Mucosa of rectum (tissue), 2 donors: Measurements from ENCODE around the gene C14orf39.
"Not testable (repeated sequence)": the region's sequence is repeated elsewhere in the genome, so short reads cannot be mapped to it uniquely, and the experiment has no call there.

ENCODE experiments used
- H3K27ac ChIP-seq, 2 donors: one replicate each; pipeline ENCODE4 v1.7.0; 2013; ENCODE audit warnings: inconsistent platforms in 2 of 2, low read depth in 2 of 2, low read length in 2 of 2
- H3K27me3 ChIP-seq, 2 donors: one replicate each; pipeline ENCODE4 v1.7.0; 2013; ENCODE audit warnings: low read length in 2 of 2; ENCODE audit not compliant: control insufficient read depth in 2 of 2, insufficient read depth in 2 of 2
- H3K36me3 ChIP-seq, 2 donors: one replicate each; pipeline ENCODE4 v1.7.0; 2013; ENCODE audit warnings: low read length in 2 of 2; ENCODE audit not compliant: control insufficient read depth in 2 of 2, insufficient read depth in 2 of 2
- H3K4me1 ChIP-seq, 2 donors: one replicate each; pipeline ENCODE4 v1.7.0; 2013; ENCODE audit warnings: low read length in 2 of 2, mild to moderate bottlenecking in 1 of 2; ENCODE audit not compliant: control insufficient read depth in 2 of 2, insufficient read depth in 2 of 2
- H3K4me3 ChIP-seq, 2 donors: one replicate each; pipeline ENCODE4 v1.7.0; 2013; ENCODE audit warnings: low read length in 2 of 2
- H3K9ac ChIP-seq, 2 donors: one replicate each; pipeline ENCODE4 v1.7.0; 2013; ENCODE audit warnings: low read length in 2 of 2, low read depth in 1 of 2, mild to moderate bottlenecking in 1 of 2
- H3K9me3 ChIP-seq, 2 donors: one replicate each; pipeline ENCODE4 v1.7.0; 2013; ENCODE audit warnings: low read length in 2 of 2; ENCODE audit not compliant: control insufficient read depth in 2 of 2
- donor health status: healthy.
- donor health status: Normal muscosa, but diverticular disease.

Gene C14orf39

GRCh38 chr14:60495946-60496345, 10.1 kb upstream of the C14orf39 start:
- no peaks in the 10 kb centered on the region for H3K4me1 ChIP-seq
- no peak overlapping the region for H3K4me3 ChIP-seq
- no peaks in the 10 kb centered on the region for H3K36me3 ChIP-seq
- no peak overlapping the region for H3K27ac ChIP-seq
- H3K27me3 ChIP-seq: peaks cover 0 to 3% of the 10 kb centered on the region in 2 donors
- no peaks in the 10 kb centered on the region for H3K9me3 ChIP-seq
- no peak overlapping the region for H3K9ac ChIP-seq

DNA sequence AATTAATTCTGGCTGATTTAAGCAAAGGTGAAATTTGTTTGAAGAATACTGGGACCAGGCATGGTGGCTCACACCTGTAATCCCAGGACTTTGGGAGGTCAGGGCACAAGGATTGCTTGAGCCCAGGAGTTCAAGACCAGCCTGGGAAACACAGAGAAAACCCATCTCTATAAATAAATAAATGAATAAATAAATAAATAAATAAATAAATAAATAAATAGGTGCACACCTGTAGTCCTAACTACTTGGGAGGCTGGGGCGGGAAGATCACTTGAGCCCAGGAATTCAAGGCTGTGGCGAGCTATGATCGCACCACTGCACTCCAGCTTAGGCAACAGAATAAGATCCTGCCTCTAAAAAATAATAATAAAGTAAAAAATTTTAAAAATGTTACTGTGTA, 4.4 kb upstream of the C14orf39 start:
- Histone ChIP-seq H3K27me3 (peaks cover 4 to 17% of the 10 kb centered on the region in 2 donors), H3K36me3 (no peaks in the 10 kb centered on the region), H3K27ac (no peak overlapping the region), H3K9me3 (no peaks in the 10 kb centered on the region), H3K9ac (no peak overlapping the region), H3K4me1 (no peaks in the 10 kb centered on the region), H3K4me3 (no peak overlapping the region)

DNA sequence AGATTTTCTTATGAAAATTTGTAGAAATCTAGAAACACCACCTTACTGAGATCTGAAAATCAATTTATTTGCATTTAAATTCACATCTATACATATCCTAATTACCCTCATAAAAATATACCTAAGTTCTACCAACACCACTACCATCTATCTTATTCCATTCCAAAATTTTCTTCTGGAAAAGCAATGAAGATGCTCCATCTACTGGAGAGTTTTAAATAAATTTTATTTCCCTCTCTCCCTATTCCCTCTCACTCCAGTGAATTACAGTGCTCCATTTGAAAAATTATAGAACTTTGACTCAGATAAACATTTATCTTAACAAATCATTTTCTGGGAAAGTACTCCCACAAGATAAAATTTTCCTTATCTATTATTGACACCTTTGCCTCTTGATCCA, 2.3 kb upstream of the C14orf39 start:
- H3K4me1 ChIP-seq: no peaks in the 10 kb centered on the region
- no peak overlapping the region for H3K9ac ChIP-seq
- no peak overlapping the region for H3K27ac ChIP-seq
- no peak overlapping the region for H3K4me3 ChIP-seq
- H3K9me3 ChIP-seq: no peaks in the 10 kb centered on the region
- peaks cover 8 to 20% of the 10 kb centered on the region in 2 donors for H3K27me3 ChIP-seq
- no peaks in the 10 kb centered on the region for H3K36me3 ChIP-seq

DNA sequence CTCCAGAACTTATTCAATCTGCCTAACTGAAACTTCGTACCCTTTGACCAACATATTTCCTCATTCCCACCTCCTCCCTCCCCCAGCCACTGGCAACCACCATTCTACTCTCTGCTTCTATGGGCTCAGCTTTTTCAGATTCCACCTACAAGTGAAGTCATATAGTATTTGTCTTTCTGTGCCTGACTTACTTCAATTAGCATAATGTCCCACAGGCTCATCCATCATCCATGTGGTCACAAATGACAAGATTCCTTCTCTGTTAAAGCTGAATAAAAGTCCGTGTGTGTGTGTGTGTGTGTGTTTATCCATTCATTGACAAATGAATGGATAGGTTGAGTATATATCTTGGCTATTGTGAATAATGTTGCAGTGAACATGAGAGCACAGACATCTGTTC, 1.3 kb upstream of the C14orf39 start:
- H3K4me1 ChIP-seq: no peaks in the 10 kb centered on the region
- H3K27me3 ChIP-seq: peaks cover 8 to 20% of the 10 kb centered on the region in 2 donors

DNA sequence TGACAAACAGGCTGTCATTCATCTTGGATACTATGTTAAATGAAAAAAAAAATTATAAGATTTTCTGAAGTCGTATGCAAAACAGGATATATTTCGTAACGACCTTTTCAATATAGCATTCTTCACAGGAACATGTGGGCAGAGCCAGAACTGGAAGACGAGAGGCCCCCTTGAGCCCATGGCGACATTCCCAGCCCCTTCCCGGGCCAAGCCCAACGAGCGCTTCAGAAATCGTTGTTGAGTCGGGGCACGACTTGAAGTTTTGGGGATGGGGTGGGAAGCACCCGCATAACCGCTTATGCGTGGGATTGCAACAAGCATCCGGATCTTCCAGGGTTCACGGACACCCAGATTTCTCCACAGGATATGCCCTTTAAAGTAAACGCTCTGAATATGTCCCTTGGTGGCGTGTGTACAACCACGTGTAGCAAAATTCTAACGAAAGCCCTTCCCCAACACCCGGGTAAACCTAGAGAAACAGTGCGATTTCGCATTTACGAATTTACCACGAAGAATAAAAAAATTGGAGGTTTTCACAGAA, 736 bp downstream of the C14orf39 start:
- no peaks in the 10 kb centered on the region for H3K4me1 ChIP-seq
- H3K9me3 ChIP-seq: no peaks in the 10 kb centered on the region
- no peaks in the 10 kb centered on the region for H3K36me3 ChIP-seq
- peak overlapping the region in 1 of 2 donors; percentile 10 for H3K4me3 ChIP-seq
- H3K27me3 ChIP-seq: peaks cover 8 to 20% of the 10 kb centered on the region in 2 donors
- H3K9ac ChIP-seq: no peak overlapping the region
- H3K27ac ChIP-seq: no peak overlapping the region

More for the DNA sequence above, 1.3 kb upstream of the C14orf39 start:
- Histone ChIP-seq H3K36me3 (no peaks in the 10 kb centered on the region), H3K9ac (no peak overlapping the region), H3K27ac (no peak overlapping the region), H3K9me3 (no peaks in the 10 kb centered on the region), H3K4me3 (no peak overlapping the region)

GRCh38 chr14:60482743-60483142, 3.1 kb downstream of the C14orf39 start:
- no peak overlapping the region for H3K4me3 ChIP-seq
- no peaks in the 10 kb centered on the region for H3K4me1 ChIP-seq
- H3K27me3 ChIP-seq: peaks cover 8 to 20% of the 10 kb centered on the region in 2 donors
- H3K9me3 ChIP-seq: no peaks in the 10 kb centered on the region
- no peaks in the 10 kb centered on the region for H3K36me3 ChIP-seq
- no peak overlapping the region for H3K27ac ChIP-seq
- H3K9ac ChIP-seq: no peak overlapping the region

GRCh38 chr14:60480248-60480647, 5.6 kb downstream of the C14orf39 start:
- H3K27me3 ChIP-seq, H3K9me3 ChIP-seq, H3K9ac ChIP-seq, H3K4me1 ChIP-seq, H3K36me3 ChIP-seq, H3K4me3 ChIP-seq, H3K27ac ChIP-seq: not testable (repeated sequence)

DNA sequence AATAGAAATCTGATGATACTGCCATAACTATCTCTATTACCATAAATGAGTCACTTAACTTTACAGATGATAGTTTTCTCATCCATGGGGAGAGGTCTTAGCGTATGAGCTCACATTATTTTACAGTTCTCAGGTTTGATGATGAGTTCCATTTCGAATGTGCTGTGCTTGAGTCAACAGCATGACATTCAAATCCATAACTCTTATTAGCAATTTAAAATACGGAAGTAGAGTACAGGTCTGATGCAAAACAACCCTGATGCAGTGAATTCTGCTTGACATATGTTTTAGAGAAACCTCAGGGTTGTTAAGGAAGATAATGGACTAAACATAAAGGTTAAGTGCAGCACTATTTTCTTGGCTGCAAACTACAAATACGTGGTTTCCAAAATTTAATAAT, 30.0 kb downstream of the C14orf39 start:
- no peak overlapping the region for H3K9ac ChIP-seq
- H3K4me1 ChIP-seq: no peaks in the 10 kb centered on the region
- no peaks in the 10 kb centered on the region for H3K36me3 ChIP-seq
- no peak overlapping the region for H3K4me3 ChIP-seq
- no peaks in the 10 kb centered on the region for H3K27me3 ChIP-seq
- H3K27ac ChIP-seq: no peak overlapping the region
- H3K9me3 ChIP-seq: no peaks in the 10 kb centered on the region

DNA sequence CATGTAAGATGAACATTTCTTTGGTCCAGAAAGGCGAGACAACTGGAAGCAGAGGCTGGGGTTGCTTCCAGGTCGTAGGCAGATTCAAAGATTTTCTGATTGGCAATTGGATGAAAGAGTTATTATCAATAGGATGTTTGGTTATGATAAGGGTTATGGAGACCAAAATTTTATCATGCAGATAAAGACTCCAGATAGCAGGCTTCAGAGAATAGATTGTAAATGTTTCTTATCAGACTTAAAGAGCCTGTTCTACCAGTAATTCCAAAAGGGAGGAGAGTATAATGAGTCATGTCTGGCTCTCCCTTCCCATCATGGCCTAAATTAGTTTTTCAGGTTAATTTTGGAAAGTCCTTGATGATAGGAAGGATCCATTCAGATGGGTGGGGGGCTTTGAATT, 55.6 kb downstream of the C14orf39 start:
- no peak overlapping the region for H3K9ac ChIP-seq

GRCh38 chr14:60420050-60420449, 65.8 kb downstream of the C14orf39 start:
- no peaks in the 10 kb centered on the region for H3K36me3 ChIP-seq
- no peak overlapping the region for H3K4me3 ChIP-seq

More for the DNA sequence above, 55.6 kb downstream of the C14orf39 start:
- Histone ChIP-seq H3K4me3 (no peak overlapping the region), H3K9me3 (no peaks in the 10 kb centered on the region), H3K27ac (no peak overlapping the region), H3K36me3 (no peaks in the 10 kb centered on the region), H3K4me1 (no peaks in the 10 kb centered on the region), H3K27me3 (no peaks in the 10 kb centered on the region)

DNA sequence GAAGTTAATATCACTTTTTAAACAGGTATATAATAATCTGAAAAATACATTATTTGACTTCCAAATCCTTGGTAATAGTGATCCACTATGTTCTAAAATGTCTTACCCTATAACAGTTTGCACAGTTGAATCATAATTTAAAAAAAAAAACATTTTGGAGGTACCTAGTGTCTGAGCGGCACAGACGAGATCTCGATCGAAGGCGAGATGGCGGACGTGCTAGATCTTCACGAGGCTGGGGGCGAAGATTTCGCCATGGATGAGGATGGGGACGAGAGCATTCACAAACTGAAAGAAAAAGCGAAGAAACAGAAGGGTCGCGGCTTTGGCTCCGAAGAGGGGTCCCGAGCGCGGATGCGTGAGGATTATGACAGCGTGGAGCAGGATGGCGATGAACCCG, 88.3 kb downstream of the C14orf39 start:
- H3K4me1 ChIP-seq: not testable (repeated sequence)

More at GRCh38 chr14:60420050-60420449, 65.8 kb downstream of the C14orf39 start:
- Histone ChIP-seq H3K9me3 (no peaks in the 10 kb centered on the region), H3K4me1 (no peaks in the 10 kb centered on the region), H3K27me3 (no peaks in the 10 kb centered on the region), H3K27ac (no peak overlapping the region), H3K9ac (no peak overlapping the region)

More for the DNA sequence above, 88.3 kb downstream of the C14orf39 start:
- H3K4me3 ChIP-seq, H3K9ac ChIP-seq, H3K27me3 ChIP-seq, H3K36me3 ChIP-seq, H3K9me3 ChIP-seq, H3K27ac ChIP-seq: not testable (repeated sequence)
